Measurements from ENCODE around the gene C9orf152. TPM values are rescaled to one million over a fixed set of nuclear protein-coding genes. Genes with fewer than 3 reads are reported as not detected.

C9orf152 gene
- polyA plus RNA-seq, 1 experiment, result not detected

DNA sequence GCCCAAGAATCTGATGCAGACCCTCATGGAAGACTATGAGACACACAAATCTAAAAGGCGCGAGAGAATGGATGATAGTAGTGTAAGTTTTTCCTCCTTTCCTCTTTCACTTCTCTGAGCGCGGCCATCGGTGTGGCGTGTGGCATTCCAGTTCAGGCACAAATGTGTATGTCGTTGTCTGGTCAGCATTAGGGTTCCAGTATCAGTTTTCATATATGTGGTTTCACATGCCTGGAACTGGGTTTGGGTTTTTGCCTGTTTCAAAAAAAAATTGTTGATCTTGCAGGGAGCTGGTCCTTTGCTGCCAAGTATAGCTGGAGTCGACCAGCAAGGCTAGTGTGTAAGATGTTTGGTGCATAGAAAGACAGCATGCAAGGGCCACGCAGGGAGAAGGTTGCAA is 51.5 kb downstream of the C9orf152 start:
- no peaks in the 10 kb centered on the region for H3K9me3 ChIP-seq (ENCODE audit: control insufficient read depth, insufficient read depth, low read length)
- ChIA-PET POLR2A (interaction anchor here (1.6 kb wide), 1 partner anchor 86 kb away, joined by 3 read pairs; no protein-coding TSS in a partner anchor), CTCF (interaction anchor here (0.6 to 2.6 kb wide), 2 partner anchors 253 kb away, joined by 3 to 11 read pairs; no protein-coding TSS in a partner anchor)
- no peaks in the 10 kb centered on the region for H3K27me3 ChIP-seq (ENCODE audit: control insufficient read depth, insufficient read depth, low read length)
- no peak for DNase-seq (ENCODE audit: low read depth, low spot score)
- H3K4me3 ChIP-seq (ENCODE audit: low read depth, low read length), result no peak overlapping the region
- H3K27ac ChIP-seq (ENCODE audit: low read depth, low read length), result no peak overlapping the region
- TF ChIP-seq CTCF (IDR thresholded peaks at IDR 0.05; ENCODE audit: low read depth, low read length), result no peak

DNA sequence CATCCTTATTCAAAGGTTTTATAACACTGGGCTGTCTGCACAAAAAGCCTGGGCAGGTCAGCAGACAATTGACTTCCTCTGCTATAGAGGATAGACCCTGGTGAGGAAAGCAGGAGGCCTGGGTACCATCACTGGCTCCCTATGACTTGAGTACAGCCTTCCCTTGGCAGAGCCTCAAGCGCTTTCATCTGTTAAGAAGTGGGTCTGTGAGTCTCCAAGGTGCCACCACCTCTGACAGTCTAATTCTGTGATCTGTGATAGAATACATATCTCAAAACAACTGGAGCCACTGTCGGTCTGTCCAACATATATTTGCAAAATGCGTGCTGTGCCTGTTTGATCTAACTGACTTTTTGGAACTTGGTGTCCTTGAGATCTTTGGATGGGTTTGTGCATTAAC is 52.2 kb downstream of the C9orf152 start:
- TF ChIP-seq CTCF (IDR thresholded peaks at IDR 0.05; ENCODE audit: low read depth, low read length), result no peak
- no peaks in the 10 kb centered on the region for H3K27me3 ChIP-seq (ENCODE audit: control insufficient read depth, insufficient read depth, low read length)
- POLR2A ChIA-PET, result no interaction called here
- CTCF ChIA-PET, result interaction anchor here (0.6 kb wide), 1 partner anchor 252 kb away, joined by 3 read pairs; no protein-coding TSS in a partner anchor
- DNase-seq (ENCODE audit: low read depth, low spot score), result no peak
- H3K4me3 ChIP-seq (ENCODE audit: low read depth, low read length), result no peak overlapping the region
- H3K27ac ChIP-seq (ENCODE audit: low read depth, low read length), result no peak overlapping the region
- H3K9me3 ChIP-seq (ENCODE audit: control insufficient read depth, insufficient read depth, low read length), result no peaks in the 10 kb centered on the region

DNA sequence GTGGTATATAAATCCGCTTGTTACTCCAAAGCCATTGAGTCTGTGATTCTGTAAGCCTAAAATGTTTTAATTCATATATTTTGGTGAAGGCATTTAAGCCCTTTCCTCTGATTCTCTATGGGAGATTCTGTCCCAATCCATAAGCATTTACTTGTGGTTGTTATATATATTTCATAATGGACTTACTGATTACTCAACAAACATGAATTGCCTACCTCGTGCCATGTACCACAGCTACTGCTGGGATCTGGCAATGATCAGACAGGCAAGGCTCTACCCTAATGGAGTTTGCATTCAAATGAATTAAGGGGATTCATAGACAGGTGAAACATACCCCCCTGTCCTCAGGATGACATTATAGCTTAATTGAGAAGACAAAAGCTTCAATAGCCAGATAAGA is 54.5 kb downstream of the C9orf152 start:
- Histone ChIP-seq H3K27ac (ENCODE audit: low read depth, low read length) (no peak overlapping the region), H3K9me3 (ENCODE audit: control insufficient read depth, insufficient read depth, low read length) (no peaks in the 10 kb centered on the region), H3K27me3 (ENCODE audit: control insufficient read depth, insufficient read depth, low read length) (no peaks in the 10 kb centered on the region), H3K4me3 (ENCODE audit: low read depth, low read length) (no peak overlapping the region)
- ChIA-PET POLR2A (no interaction called here), CTCF (interaction anchor here (0.6 to 3.8 kb wide), 5 partner anchors 246 to 579 kb away, joined by 3 to 54 read pairs (median 4); no protein-coding TSS in a partner anchor)
- DNase-seq (ENCODE audit: low read depth, low spot score), result no peak
- TF ChIP-seq CTCF (IDR thresholded peaks at IDR 0.05; ENCODE audit: low read depth, low read length), result no peak

DNA sequence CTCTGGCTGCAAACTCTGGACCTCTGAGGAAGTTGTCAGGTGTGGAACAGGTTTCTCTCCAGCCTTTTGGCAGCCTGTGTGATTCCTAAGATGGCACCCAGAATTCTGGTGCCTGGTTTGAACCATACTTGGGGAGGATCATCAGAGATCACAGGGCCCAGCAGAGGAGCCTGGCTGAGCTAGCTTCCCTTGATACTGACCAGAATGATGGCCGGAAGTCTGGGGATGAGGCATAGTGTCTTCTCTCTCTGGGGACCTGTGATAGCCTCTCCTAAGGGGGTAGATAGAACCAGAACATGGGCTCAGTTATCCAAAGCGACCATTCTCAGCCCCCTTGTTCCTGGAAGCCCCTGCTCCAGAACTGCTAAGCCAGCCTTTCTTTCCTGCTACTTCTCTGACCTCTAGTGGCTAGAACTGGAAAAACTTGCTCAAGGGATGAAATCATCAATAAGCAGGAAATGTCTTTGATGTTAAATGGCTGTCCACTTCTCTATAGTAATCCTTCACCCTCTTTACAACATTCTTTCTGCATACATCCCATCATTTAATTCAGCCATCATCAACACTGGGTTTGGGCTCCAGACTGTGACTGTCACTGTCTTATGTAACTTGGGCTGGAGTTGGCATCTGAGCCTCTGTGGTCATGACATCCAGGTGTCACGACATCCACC is 55.1 kb downstream of the C9orf152 start:
- no peak for DNase-seq (ENCODE audit: low read depth, low spot score)
- H3K9me3 ChIP-seq (ENCODE audit: control insufficient read depth, insufficient read depth, low read length), result no peaks in the 10 kb centered on the region
- no peaks in the 10 kb centered on the region for H3K27me3 ChIP-seq (ENCODE audit: control insufficient read depth, insufficient read depth, low read length)
- H3K4me3 ChIP-seq (ENCODE audit: low read depth, low read length), result no peak overlapping the region
- CTCF ChIA-PET, result interaction anchor here (0.6 to 3.8 kb wide), 14 partner anchors 10 to 713 kb away, joined by 3 to 54 read pairs (median 3); no protein-coding TSS in a partner anchor
- TF ChIP-seq CTCF (IDR thresholded peaks at IDR 0.05; ENCODE audit: low read depth, low read length), result peak; percentile 83
- no peak overlapping the region for H3K27ac ChIP-seq (ENCODE audit: low read depth, low read length)
- POLR2A ChIA-PET, result interaction anchor here (0.6 kb wide), 1 partner anchor 103 kb away, joined by 4 read pairs; no protein-coding TSS in a partner anchor

Other genes with a start within 250 kb of the C9orf152 start
- 491 and 630 TPM in 2 replicates for gene TXN, start 48.3 kb upstream of the C9orf152 start, polyA plus RNA-seq (2011; rRNA removed)
- not detected in 2 replicates for gene TXNDC8, start 129.7 kb upstream of the C9orf152 start, polyA plus RNA-seq (2011; rRNA removed)